Gastroesophageal sphincter (tissue), 4 donors: ENCODE results near the gene HSPA12A. TPM values are rescaled to one million over a fixed set of nuclear protein-coding genes. Genes with fewer than 3 reads are reported as not detected.

Experiments
- ATAC-seq: fragments of 150-250 bp; one replicate; pipeline ENCODE4 v1.9.1; 2016; ENCODE audit warnings: mild to moderate bottlenecking, moderate library complexity
- H3K27ac ChIP-seq, 4 donors: fragments of 200-600 bp; sonication (generic) in 3 of 4; 1 replicate in 3 of 4; 2 replicates in 1 of 4; pipeline ENCODE4 v1.5.1; 2016 to 2019
- H3K27me3 ChIP-seq: fragments of 200-600 bp; sonication (generic); one replicate; pipeline ENCODE4 v1.5.1; 2019
- H3K36me3 ChIP-seq, 2 donors: fragments of 200-600 bp; sonication (generic); one replicate each; pipeline ENCODE4 v1.5.1; 2019; ENCODE audit warnings: control low read depth in 1 of 2
- H3K4me1 ChIP-seq, 3 donors: fragments of 200-600 bp; sonication (generic); 1 replicate in 2 of 3; 2 replicates in 1 of 3; pipeline ENCODE4 v1.5.1; 2016 to 2019; ENCODE audit warnings: control low read depth in 2 of 3
- H3K4me3 ChIP-seq, 2 donors: fragments of 200-600 bp; sonication (generic); one replicate each; pipeline ENCODE4 v1.5.1; 2019; ENCODE audit warnings: mild to moderate bottlenecking in 1 of 2, moderate library complexity in 1 of 2
- H3K9me3 ChIP-seq, 3 donors: fragments of 200-600 bp; sonication (generic); one replicate each; pipeline ENCODE4 v1.5.1; 2017 to 2019; ENCODE audit warnings: control low read depth in 2 of 3
- CTCF ChIP-seq, 4 experiments: fragments of 200-600 bp in 2 of 4; fragments of 450-650 bp in 2 of 4; sonication (generic) in 1 of 4; IDR thresholded peaks; one replicate each; pipeline ENCODE4 v1.5.1; 2017 to 2019; ENCODE audit warnings: antibody characterized with exemption in 4 of 4, mild to moderate bottlenecking in 2 of 4, moderate library complexity in 2 of 4
- EP300 ChIP-seq: sonication (generic); formaldehyde crosslinking; IDR thresholded peaks from one replicate; pipeline ENCODE4 v1.6.1; 2017; ENCODE audit warnings: antibody characterized with exemption, mild to moderate bottlenecking
- POLR2A ChIP-seq, 2 donors: fragments of 450-650 bp; IDR thresholded peaks; one replicate each; pipeline ENCODE4 v1.6.1; 2017; ENCODE audit warnings: antibody characterized with exemption in 2 of 2, mild to moderate bottlenecking in 2 of 2, moderate library complexity in 1 of 2
- POLR2AphosphoS5 ChIP-seq: sonication (generic); formaldehyde crosslinking; IDR thresholded peaks from one replicate; pipeline ENCODE4 v1.6.1; 2017; ENCODE audit warnings: antibody characterized with exemption
- whole genome bisulfite sequencing, 2 donors: methylation state at CpG; one replicate each; pipeline ENCODE4 v1.1.5; 2018; ENCODE audit warnings: low coverage in 1 of 2; 5-methylcytosine and 5-hydroxymethylcytosine counted together
- total RNA-seq, 4 donors: library from RNA; depleted of rRNA; stranded (reverse); fragments of >200 nt; gene quantifications; one replicate each; pipeline ENCODE4 v1.1.0, GENCODE V29; 2016

Gene HSPA12A
- total RNA-seq, 4 donors from 2014 or later, result 12.3 to 26.3 (median 20.6) TPM

DNA sequence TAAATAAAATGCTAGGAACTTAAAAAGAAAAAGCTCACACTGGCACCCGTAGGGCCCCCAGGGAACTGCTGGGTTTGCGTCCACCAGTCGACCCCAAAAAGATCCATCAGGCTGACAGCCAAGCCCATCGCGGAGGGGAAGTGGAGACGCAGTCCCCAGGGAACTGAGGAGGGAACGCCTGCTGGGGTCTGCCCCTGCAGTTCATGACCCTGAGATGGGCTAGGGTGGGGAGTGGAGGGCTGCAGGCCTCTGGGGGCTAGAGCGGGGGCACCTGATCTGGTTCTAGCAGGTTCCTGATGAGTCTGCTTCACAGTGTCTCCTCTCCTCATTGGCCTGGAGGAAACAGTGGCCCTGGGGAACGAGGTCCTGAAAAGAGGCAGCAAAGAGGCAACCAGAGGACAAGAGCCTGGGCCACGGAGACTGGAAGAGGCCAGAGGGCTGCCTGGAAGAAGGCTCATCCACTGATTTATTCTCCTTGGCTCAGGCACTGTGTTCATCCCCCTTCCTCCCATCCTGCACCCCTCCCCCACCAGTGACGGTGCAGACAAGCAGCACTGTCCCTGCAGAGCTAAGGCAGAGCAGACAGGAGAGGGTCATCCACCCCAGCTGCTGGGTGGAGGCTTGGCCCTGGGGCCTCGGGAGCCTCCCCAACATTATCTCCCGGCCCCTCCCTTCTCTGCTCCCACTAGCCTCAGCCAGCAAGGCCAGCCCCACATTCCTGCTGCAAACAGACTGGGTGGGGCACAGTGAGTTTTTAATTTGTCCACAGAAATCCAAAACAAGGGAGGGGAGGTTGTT, 24.7 kb upstream of the HSPA12A start:
- peak in 1 of 4 experiments; percentile 15 for TF ChIP-seq CTCF (IDR thresholded peaks at IDR 0.05)
- no peak for TF ChIP-seq EP300
- TF ChIP-seq POLR2AphosphoS5, result no peak
- 26 to 30% methylated on average over 2 to 8 of the region's 13 CpGs for WGBS, 2 donors
- peak; percentile 58 for ATAC-seq
- H3K36me3 ChIP-seq, result no peaks in the 10 kb centered on the region
- H3K27ac ChIP-seq, result no peak overlapping the region
- no peak overlapping the region for H3K4me3 ChIP-seq
- peaks cover 19% of the 10 kb centered on the region for H3K27me3 ChIP-seq
- no peaks in the 10 kb centered on the region for H3K9me3 ChIP-seq
- peaks cover 0 to 30% (median 7%) of the 10 kb centered on the region in 3 donors for H3K4me1 ChIP-seq

DNA sequence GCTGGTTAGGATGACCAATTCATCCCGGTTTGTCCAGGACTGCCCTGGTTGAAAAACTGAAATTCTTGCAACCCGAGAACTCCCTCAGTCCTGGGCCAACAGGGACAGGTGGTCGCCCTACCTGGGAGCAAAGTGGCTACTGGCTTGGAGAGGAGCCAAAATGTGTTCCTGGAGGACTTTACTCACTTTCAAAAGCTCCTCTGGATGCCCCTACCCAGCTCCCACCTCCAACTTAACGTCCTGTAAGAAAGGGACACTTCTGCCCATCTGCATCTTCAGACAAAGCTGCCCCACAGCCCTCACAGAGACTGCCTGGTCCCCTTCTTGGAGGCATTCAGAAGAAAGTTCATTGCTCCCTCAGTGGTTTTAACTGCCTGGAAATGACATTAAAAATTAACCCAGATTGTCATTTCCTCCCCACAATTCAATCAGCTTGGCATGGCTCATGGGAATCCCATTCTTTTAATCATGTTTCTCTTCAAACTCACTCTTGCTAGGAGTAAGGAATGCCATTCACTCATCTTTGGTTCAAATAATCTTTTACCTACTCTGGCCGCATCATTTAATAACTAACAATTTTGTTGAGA, 24.0 kb upstream of the HSPA12A start:
- TF ChIP-seq CTCF (IDR thresholded peaks at IDR 0.05), result no peak
- TF ChIP-seq EP300, result no peak
- no peak for TF ChIP-seq POLR2A (IDR thresholded peaks at IDR 0.05)
- no peak for TF ChIP-seq POLR2AphosphoS5
- Histone ChIP-seq H3K9me3 (no peaks in the 10 kb centered on the region), H3K36me3 (no peaks in the 10 kb centered on the region), H3K4me3 (no peak overlapping the region), H3K27me3 (peaks cover 19% of the 10 kb centered on the region), H3K4me1 (peaks cover 0 to 24% (median 7%) of the 10 kb centered on the region in 3 donors), H3K27ac (no peak overlapping the region)
- no peak for ATAC-seq
- 60 to 82% methylated on average over 1 to 2 of the region's 5 CpGs for WGBS, 2 donors

DNA sequence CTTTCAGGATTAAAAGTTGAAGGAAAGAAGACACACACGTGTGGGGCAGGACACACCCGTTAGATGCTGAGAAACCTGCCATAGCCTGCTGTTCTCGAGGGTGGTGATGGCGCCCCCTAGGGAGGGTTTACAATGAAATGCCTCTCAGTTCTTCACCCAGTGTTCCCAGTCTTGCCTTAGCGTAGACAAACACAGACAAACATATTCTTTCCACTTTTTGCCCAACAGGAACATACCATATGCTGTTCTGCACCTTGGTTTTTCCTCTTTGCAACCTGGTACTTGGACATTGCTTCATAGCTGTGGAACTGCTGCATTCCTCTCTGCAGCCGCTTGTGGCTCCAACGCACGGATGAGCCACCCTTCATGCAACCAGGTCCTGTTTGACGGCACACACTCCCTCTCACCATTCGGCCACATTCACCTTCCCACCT, 23.3 kb upstream of the HSPA12A start:
- Histone ChIP-seq H3K27ac (no peak overlapping the region), H3K36me3 (no peaks in the 10 kb centered on the region), H3K9me3 (no peaks in the 10 kb centered on the region), H3K4me3 (no peak overlapping the region), H3K27me3 (peaks cover 19% of the 10 kb centered on the region), H3K4me1 (peaks cover 0 to 17% (median 2%) of the 10 kb centered on the region in 3 donors)
- no peak for ATAC-seq
- WGBS, 2 donors, result 65% methylated on average over 10 of the region's 10 CpGs; no CpG with 5 or more reads in 1 of the 2 donors
- TF ChIP-seq CTCF (IDR thresholded peaks at IDR 0.05) (peak in 1 of 4 experiments; percentile 42), POLR2A (IDR thresholded peaks at IDR 0.05) (no peak)

GRCh38 chr10:116764979-116765378, 22.6 kb upstream of the HSPA12A start:
- no peak for TF ChIP-seq POLR2AphosphoS5
- ATAC-seq, result no peak
- H3K9me3 ChIP-seq, result no peaks in the 10 kb centered on the region
- no peaks in the 10 kb centered on the region for H3K36me3 ChIP-seq
- H3K4me3 ChIP-seq, result no peak overlapping the region
- peaks cover 19% of the 10 kb centered on the region for H3K27me3 ChIP-seq
- no peak overlapping the region for H3K27ac ChIP-seq
- peaks cover 0 to 13% (median 0%) of the 10 kb centered on the region in 3 donors for H3K4me1 ChIP-seq

DNA sequence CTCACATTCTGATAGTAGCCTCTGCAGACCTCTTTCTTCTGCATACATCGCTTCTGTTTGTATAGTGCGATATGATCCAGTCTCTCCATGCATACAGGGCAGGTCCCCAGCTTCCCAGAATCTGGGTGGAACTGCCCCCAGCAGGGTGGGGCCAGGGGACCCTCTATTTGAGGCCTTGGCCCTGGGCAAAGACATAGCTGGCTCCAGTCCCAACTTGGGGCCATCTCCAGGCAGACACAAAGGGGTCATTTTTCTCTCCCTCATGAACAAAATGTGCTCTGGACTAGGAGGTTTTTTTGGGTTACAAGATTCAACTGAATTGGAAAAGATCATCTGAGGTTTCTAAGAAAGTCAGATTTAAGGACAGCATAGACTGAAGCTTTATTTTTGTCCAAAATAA, 21.1 kb upstream of the HSPA12A start:
- WGBS, 2 donors, result 70 to 95% methylated on average over 2 of the region's 2 CpGs
- no peak for ATAC-seq
- TF ChIP-seq EP300, result no peak
- TF ChIP-seq CTCF (IDR thresholded peaks at IDR 0.05), result no peak
- no peak for TF ChIP-seq POLR2A (IDR thresholded peaks at IDR 0.05)
- TF ChIP-seq POLR2AphosphoS5, result no peak
- H3K27ac ChIP-seq, result peak overlapping the region in 1 of 4 donors; percentile 6
- H3K36me3 ChIP-seq, result no peaks in the 10 kb centered on the region
- no peaks in the 10 kb centered on the region for H3K9me3 ChIP-seq
- H3K4me3 ChIP-seq, result no peak overlapping the region
- H3K27me3 ChIP-seq, result peaks cover 10% of the 10 kb centered on the region
- peaks cover 0 to 13% (median 0%) of the 10 kb centered on the region in 3 donors for H3K4me1 ChIP-seq
